Measurements from ENCODE around the gene EIF2S2. TPM values are rescaled to one million over a fixed set of nuclear protein-coding genes. Genes with fewer than 3 reads are reported as not detected.

EIF2S2 gene
- total and polyA plus RNA-seq, 2 experiments from 2014 or later: 124 to 194 TPM

- no peak for TF ChIP-seq REST (IDR thresholded peaks at IDR 0.05; ENCODE audit: unreplicated experiment)
Measured at GRCh38 chr20:34079818-34080217, 32.2 kb downstream of the EIF2S2 start (continued).

GRCh38 chr20:34078540-34078939 lies 33.5 kb downstream of the EIF2S2 start:
- Mint-ChIP-seq H3K27me3 (ENCODE audit: insufficient read depth, low read depth, poor library complexity) (peaks cover 4% of the 10 kb centered on the region), H3K4me1 (no peaks in the 10 kb centered on the region; the same call in 2 of the 3 replicates), H3K36me3 (ENCODE audit: low read depth) (peaks cover 23% of the 10 kb centered on the region), H3K9me3 (no peaks in the 10 kb centered on the region; the same call in 2 of the 3 replicates), H3K27ac (no peak overlapping the region), H3K4me3 (no peak overlapping the region)
- no peak overlapping the region for H3K4me2 ChIP-seq
- DNase-seq (ENCODE audit: low spot score): no peak
- no peak for ATAC-seq
- no peaks in the 10 kb centered on the region for H3K27me3 ChIP-seq (ENCODE audit: insufficient read depth)
- no peak overlapping the region for H3K4me3 ChIP-seq
- H3F3A ChIP-seq (replicated peaks; ENCODE audit: low read depth): no peaks in the 10 kb centered on the region
- H2AFZ ChIP-seq: no peak overlapping the region
- H3K79me2 ChIP-seq (replicated peaks; ENCODE audit: insufficient read depth): no peaks in the 10 kb centered on the region
- H3K9me2 ChIP-seq (ENCODE audit: insufficient read depth): no peaks in the 10 kb centered on the region
- H3K4me1 ChIP-seq (ENCODE audit: insufficient read depth): no peaks in the 10 kb centered on the region
- TF ChIP-seq ZNF462 (CRISPR knock-in tag; IDR thresholded peaks at IDR 0.05) (no peak), NANOG (IDR thresholded peaks at IDR 0.05; ENCODE audit: borderline replicate concordance) (no peak), JUNB (IDR thresholded peaks at IDR 0.05; ENCODE audit: unreplicated experiment) (no peak), EZH2phosphoT487 (IDR thresholded peaks at IDR 0.05; ENCODE audit: unreplicated experiment) (no peak), ZNF331 (CRISPR knock-in tag; IDR thresholded peaks at IDR 0.05; ENCODE audit: low read depth) (no peak), STAT1 (IDR thresholded peaks at IDR 0.05; ENCODE audit: unreplicated experiment) (no peak), ZNF114 (CRISPR knock-in tag; IDR thresholded peaks at IDR 0.05) (no peak), ETS1 (IDR thresholded peaks at IDR 0.05) (no peak)
- peaks cover 13% of the 10 kb centered on the region for H4K20me1 ChIP-seq (replicated peaks; ENCODE audit: insufficient read depth)
- H3K36me3 ChIP-seq (ENCODE audit: insufficient read depth): 0 out of 2 replicates have a peak, but pooled peaks cover 5% of the 10 kb centered on the region
- H3K27ac ChIP-seq (ENCODE audit: low read depth): no peak overlapping the region
